GM23248 (cell line): ENCODE measurements around the gene ADGRL1.

ENCODE experiments used
- EZH2 ChIP-seq: fragments of 200-600 bp; sonication (generic); IDR thresholded peaks from 2 replicates; pipeline ENCODE4 v1.6.1; 2018; ENCODE audit warnings: antibody characterized with exemption, mild to moderate bottlenecking; ENCODE audit not compliant: insufficient read depth, poor library complexity, severe bottlenecking
- EZH2phosphoT487 ChIP-seq: fragments of 200-600 bp; sonication (generic); IDR thresholded peaks from 2 replicates; pipeline ENCODE4 v1.6.1; 2018; ENCODE audit warnings: antibody characterized with exemption, moderate library complexity, mild to moderate bottlenecking, low read depth; ENCODE audit not compliant: insufficient read depth

GRCh38 chr19:14218620-14219330 lies 12.8 kb upstream of the ADGRL1 start:
- TF ChIP-seq EZH2 (no peak), EZH2phosphoT487 (no peak)
